Stimulated activated CD4-positive, alpha-beta T cell treated with anti-CD3 and anti-CD28 coated beads, TNF-alpha, amount 100 ng/mL, for 48 hours (primary cell): Measurements from ENCODE around the gene BRI3.

Experiments used
- DNase-seq, 3 donors: peaks; one replicate each; pipeline ENCODE4 v3.0.0-alpha.2; 2020; ENCODE audit warnings: low read depth in 3 of 3

Gene BRI3

DNA sequence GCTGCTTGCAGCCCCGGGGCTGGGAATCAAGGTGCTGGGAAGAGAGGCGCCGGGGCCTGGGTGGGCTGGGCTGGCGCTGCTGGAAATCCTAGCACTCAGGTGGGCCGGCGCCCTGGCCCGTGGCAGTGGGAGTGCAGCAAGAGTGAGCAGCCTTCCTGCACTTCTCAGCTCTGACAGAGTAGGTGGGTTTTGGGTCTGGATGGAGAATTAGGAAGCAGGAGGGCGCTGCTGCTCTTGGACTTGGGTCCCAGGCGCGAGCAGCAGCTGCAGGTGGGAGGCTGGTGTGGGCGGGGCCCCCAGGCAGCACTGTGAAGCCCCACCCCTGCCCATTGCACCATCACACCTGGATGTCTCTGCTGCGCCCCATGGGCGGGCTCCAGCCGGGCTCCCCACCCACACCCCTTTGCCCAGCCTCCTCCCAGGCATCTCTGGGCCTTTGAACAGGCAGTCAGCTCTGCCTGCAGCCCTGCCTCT, 6.0 kb downstream of the BRI3 start:
- no peak for DNase-seq

DNA sequence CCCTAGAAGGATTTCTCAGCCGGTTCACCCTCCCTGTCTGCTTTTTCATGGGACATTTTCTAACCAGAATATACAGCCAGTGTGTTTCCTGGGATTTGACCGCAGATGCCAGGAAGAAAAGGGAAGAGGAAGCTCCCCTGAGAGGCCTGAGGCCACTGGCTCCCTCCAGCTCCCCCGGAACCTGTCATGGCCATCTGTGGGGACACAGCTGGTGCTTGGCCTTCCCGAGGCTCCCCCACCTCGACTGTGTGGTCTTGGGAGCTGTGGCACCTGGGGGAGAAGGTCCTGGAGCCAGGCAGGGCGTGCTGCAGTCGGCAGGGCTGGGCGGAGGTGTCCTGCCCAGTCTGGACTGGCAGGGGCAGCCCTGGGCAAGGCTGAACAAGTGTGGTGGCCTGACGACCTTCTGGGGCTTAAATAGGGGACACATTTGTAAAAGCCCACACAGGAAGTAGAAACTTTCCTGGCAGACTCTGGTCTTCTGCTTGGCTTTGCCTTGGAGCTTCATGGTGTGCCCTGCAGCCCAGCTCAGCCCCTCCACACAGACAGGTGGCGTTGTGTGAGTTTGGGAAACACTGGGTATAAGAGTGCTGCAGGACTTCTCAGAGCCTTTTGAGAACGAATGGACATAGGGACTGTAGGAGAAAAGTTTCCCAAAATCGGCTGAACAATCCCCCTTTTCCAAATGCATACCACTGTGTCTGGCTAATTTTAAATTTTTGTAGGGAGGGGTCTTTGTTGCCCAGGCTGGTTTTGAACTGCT, 6.8 kb downstream of the BRI3 start:
- DNase-seq: no peak

DNA sequence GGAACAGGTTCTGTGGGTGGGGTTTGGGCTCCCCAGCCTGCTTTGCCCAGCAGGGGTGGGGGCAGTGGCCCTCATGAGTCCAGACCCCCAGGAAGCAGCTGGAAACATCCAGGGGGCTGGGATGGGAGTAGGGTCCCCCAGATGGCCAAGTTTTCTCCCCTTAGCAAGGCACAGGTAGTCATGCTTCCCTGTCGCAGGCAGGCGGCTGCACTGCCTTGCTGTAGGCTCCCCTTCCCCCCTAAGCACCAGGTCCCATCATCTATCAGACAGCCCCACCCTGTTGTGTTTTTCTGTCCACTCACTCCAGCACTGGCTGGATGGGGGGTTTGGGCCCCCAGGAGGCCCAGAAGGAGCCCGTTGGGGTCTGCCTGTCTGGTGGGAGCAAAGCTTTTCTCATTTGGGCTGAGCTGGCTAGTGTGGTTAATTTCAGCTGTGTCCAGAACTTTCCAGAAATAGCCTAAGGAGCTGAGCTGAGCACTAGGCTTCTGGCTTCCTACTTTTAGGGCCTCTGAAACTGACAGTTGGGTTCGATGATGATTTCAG, 7.9 kb downstream of the BRI3 start:
- DNase-seq: no peak

DNA sequence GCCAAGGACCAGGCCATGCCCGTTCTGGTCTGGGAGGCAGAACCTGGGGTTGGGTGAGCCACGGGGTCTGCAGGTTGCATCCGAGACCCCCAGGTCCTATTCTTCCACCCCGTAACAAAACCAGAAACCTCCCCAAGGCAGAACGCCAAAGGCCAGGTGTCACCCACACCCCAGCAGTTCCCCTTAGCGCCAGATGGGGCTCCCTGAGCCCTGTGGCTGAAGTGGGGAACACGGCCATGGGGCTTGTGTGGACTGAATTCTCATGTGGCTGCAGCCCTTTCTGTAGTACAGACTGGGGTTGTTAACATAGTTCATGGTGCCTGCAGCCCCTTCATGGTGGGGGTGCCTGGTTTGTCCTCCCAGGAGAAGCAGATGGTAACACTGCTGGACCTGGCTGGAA, 10.2 kb downstream of the BRI3 start:
- DNase-seq: no peak

DNA sequence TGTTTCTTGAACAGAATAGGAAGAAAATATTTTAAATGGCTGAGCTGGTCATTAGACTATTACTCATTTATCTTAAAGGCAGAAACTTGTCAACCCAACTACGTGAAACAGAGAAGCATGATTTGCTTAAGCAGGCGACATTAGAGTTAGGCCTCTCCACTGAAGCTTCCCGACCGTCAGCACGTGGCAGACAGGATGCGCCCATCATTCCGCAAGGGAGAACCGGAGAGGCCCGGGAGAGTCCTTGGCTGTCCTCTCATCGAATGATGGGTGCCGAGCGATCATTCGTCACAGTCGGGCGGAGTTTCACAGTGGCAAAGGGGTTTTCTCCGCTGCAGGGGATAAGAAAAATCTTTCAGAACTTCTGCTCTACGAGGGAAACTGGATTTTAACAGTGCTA, 11.8 kb downstream of the BRI3 start:
- DNase-seq: no peak

DNA sequence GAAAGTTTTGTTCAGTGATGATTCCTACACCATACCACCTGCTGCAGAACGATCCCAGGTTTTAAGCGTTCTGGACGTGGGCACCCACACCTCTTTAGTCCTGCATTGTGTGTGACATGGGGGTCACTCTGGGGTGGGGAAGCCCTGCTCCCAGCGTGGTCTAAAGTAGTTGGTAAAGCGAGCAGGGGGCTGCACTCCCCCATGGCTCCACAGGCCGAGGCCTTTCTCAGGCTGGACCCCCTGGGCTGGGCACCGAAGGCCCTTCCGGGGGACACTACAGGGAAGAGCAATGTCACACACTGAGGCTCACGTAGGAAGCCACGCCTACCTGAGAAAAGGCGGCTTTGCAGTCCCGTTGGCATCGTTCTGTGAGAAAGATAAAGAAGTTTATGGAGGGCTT, 12.3 kb downstream of the BRI3 start:
- DNase-seq: no peak

DNA sequence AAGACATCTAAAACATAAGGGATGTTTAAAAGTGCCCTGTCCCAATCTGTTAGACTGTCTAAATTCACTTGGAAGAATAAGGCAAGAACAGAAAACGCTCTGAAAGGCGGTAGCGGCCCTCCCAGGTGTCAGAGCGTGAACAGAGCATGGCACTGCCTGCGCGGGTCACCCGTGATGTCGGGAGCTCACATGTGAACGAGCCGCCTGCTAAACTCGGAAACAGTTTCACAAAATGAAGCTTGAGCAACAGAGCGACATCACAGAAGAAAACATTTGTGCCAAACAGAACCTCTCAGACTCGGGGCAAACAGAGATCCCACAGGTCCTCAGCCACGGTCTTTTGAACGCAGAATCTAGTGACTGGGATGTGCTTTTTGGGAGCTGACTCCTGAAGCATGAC, 12.8 kb downstream of the BRI3 start:
- no peak for DNase-seq

DNA sequence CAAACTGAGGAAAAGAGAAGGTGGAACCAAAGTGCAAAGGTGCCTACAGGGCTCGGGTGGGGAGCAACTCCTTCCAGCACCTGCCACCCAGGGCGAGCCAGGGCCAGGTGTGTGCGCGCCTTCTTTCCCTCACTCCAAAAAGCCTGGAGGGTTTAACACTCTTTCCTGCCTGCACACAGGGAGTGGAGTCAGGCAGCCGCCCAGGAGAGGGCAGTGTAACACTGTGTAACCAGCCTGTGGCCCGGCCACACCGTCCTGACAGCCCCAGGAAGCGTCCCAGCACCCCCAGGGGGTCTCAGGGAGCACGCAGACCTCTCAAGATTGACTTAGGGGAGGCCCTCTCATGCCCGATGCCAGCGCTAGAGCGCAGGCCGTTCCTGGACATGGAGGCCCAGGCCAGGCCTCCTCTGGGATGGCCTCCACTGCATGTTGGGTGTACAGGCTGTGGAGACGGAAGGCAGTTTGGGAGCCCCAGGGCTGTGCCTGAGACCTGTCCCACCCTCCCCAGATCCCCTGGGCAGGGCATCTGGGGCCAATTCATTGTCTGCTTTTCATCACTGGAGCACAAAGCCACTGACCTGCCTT, 13.4 kb downstream of the BRI3 start:
- DNase-seq: peak in 1 of 3 donors; percentile 26

DNA sequence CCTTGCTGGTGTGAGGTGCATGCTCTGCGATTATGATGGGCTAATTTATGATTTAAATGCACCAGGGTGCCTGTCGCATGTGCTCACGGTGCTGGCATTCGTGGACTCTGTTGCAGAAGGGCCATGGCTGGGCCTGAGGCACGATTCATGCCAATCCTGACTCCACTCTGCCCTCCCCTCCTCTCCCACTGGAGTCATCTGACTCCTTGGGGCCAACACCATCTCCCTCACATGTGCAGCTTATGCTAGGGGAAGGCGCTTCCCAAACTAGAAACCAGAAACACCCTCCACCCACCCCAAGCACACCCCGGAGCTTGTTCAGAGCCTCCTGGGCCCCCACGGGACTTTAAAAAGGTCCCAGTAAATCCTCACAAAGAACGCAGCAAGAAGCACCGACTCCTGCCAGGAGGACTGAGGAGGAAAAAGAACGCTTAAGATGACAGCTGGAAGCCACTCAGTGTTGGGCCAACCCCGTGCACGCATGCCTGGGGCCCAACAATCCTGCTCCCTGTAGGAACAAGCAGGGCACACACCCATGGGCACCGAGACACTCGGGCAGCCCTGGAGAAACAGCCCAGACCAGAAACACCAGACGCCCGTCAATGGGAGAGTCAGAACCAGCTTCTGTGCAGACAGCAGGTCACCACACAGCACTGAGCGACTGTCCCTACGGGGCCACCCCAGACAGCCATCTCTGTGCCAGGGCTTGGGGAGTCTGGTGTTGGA, 14.1 kb downstream of the BRI3 start:
- DNase-seq: no peak

DNA sequence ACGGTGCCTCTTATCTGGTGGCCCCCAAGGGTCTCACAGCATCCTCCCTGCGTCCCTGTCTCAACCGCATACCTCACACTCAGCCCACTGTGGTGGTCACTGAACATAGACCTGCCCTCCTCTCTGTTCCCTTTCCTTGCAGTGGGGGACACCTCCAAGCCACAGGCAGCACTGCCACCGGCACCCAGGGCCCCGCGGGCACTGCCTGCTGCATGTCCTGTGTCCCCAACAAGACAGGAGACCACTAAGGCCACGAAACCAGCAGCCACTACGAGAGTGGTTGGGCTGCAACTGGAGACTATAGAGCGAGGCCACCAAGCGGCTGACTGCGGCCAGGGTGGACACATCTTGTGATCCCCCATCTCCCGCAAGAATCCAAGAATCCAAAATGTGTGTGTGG, 15.3 kb downstream of the BRI3 start:
- DNase-seq: no peak

DNA sequence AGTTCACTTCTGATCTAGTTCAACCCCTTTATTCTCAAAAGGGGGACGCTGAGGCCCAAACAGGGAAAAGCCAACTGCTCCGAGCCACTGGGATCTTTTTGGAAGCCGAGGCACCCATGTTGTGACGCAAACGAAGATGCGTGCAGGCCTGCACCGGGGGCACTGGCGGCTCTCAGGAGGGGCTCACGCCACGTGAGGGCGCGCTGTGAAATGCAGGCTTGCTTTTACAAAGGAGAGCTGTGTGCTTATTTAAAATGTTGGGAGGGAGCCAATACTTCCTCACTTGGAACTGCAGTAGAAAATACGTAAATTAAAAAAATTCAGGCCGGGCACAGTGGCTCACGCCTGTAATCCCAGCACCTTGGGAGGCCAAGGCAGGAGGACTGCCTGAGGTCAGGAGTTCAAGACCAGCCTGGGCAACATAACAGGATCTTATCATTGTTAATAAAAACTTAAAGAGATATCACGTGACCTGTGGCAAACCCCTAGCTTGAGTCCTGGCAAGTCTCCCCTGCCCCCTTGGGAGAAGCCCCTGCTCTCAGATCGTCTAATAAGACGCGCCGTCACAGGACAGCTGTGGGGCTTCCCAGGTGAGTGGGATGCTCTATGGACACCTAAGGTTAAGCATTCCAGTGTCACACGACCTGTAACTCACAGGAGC, 16.3 kb downstream of the BRI3 start:
- no peak for DNase-seq

DNA sequence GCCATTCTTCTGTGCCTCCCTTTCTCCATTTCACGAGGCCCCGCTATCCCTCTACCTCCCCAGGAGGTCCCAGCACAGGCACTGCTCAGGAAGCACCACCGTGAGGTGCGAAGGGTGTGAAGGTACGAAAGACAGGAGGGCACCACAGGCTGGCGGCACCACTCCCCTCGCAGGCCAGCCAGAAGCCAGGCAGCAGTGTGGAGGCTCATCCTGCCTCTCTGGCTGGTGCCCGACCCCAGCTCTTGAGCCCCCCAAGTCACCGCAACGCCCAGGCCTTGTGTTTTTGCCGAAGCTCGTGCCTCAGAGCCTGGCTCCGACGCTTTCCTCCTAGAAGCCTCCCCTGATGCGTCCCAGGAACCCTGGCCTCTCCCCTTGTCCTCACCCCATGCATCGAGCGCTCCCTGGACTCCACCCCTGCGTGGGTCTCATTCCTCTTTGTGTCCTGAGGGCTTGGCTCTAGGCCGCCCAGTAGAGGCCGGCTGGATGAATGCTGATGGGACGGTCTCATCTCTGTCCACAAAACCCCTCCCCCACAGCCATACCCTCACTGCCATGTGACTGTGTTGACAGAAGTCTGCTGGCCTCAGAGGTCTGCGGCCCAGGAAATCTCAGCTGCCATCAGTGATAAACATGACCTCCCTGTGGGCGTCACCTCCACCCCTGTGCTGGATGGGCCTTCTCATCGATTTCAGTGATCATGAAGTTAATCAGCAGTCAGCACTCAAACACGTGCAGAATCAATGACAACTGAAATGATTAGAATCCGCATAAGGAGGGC, 19.3 kb downstream of the BRI3 start:
- no peak for DNase-seq

DNA sequence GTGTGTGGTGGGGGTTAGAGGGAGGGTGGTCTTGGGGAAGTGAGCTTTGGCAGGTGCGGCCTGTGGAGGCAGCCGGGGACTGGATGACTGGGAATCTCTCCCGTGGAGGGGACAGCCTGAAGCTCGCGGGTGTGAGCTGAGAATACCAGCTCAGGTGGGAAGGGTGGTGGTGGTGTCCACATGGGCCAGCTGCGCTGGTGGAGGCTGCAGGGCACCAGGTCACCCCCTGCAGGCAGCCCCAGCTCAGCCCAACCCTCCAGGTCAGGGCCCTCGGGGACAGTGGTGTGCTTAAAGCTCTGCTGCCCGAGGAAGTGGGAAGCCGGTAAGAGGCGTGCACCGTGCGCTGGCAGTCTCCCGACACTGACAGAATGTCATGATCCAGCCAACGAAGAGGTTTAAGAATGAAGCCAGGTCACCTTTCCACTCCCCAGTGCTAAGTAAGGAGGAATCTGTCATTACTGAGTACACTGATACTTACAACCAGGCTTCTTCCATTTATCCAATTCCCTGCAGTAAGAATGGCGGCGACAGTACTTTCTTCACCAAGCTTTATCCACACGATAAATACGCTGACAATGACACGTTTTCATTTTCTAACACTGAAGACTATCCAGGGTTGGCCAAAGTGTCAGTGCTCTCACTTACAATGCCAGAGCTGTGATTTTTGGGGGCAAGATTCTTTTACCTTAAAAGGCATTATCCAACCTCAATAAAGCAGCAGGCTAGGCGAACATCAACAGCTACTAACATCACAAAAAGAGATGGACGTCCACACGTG, 20.4 kb downstream of the BRI3 start:
- DNase-seq: no peak

DNA sequence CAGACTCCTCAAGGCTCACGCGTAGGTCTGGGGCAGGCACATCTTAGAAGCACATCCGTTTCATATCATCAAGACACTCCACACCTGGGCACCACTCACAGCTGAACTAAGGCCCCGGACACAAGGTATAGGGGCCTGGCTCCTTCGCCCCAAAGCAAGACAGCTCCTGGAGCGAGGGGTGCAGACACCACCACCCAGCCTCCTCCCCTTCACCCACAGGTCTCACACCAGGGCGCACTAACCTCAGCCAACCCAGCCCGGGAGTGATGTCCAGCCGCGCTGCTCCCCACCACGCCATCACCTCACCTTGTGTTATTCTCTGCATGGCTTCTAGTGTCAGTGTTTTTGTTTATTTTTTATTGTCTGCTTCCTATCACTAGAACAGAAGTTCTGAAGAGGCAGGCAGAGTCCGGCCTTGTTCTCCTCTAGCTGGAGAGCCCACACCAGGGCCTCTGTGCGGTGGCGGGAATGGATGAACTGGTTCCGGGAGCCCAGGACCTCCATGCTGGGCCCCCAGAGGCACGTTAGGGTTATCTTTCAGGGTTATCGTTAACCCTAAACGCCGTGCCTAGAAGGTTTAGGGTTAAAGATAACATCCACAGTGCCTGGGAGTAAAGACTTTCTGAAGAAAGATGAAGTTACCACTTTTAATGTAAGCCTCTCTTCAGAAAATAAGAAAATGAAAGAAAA, 21.8 kb downstream of the BRI3 start:
- no peak for DNase-seq

DNA sequence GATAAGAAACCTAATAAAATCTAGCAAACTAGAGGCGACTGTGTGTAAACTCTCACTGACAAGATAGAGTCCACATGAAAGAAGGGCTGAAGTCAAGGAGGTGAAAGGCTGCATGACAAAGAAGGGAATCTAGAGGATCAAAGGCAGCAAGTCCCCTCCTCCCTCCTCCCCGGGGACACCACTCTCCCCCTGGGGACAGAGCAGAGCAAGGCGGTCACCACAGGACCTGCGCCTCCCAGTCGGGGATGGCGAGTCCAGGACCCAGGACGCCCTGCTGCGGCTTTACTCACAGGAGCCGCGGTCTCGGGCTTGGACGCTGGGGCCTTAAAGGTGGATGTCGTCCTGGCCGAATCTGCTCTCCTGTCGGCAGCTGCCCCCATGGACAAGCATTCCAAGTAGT, 22.4 kb downstream of the BRI3 start:
- DNase-seq: no peak

DNA sequence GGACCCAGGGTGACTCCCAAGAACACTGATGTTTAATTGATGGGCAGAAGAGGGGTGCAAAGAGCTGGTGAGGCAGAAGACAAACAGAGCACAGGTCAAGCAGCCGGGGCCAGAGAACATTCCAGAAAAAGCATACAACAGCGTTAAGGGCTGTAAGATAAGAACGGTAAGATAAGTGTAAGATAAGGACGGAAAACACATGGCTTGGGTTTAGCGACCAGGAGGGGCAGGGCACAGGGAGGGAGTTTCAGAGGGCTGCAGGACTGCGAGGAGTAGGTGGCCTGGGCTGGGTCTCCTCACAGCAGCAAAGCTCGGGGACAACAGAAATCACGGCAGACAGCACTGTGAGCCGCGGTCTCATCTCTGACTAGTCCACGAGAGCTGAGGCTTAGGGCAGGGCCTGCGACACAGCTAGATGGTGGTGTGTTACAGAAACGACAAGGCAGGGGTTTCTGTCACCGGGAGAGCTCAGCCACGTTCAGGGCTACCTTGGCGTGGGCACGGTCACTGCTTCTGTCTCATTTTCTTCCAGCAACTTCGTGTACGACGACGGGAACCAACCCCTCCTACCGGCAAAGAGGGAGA, 24.6 kb downstream of the BRI3 start:
- no peak for DNase-seq

DNA sequence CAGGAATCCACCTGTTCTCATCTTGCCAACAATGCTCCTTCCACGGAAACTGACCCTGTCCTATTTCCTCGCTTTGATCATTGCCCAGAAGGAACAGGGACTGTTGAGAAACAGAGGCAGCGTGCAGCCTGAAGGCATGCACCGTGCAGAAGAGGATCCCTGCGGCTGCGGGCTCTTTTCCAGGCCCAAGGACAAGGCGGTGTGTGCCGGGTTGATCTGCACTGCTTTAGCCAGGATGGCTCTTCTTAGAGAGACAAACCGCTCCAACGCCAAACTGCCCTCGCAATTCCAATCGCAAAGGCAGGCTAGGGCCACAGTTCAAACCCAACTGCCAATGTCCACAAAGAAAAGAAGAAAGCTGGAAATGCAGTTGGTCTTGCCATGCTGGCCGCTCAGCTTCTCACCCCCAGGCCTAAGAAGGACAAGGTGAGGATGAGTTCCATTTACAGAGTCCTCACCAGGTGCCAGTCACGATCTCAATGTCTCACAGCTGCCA, 26.5 kb downstream of the BRI3 start:
- DNase-seq: no peak

DNA sequence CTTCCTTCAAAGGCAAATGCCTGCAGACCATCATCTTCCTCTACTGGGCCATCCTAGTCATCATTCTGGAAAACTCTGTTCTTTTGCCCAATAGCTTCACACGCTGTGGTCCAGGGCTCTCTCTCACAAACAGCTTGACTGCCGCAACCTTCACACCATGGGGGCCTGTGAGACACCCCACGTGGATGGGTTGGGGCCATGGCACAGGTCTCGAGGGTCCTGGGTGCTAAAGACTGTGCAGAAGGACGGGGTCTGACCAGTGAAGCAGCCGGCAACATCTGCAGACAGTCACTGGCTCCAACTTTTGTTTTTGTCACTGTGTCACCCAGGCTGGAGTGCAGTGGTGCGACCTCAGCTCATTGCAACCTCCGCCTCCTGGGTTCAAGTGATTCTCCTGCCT, 28.1 kb downstream of the BRI3 start:
- no peak for DNase-seq

DNA sequence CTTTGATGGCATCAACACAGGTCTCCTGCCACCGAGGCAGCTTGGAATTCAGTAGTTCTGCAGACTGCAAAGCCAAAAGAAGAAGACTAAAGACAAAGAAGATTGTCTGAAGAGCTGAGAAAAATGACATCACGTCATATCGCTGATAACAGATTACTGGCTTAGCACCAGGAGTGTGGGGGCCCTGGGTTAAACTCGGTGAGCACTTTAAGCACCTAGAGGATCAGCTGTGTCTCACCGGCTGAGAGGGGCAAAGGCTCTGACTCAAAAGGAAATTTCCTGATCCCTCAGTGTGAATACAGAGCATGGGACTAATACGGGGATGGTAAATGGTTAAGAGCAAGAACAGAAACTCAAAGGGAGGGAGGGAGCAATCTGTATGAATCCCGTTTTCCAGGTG, 30.7 kb downstream of the BRI3 start:
- no peak for DNase-seq
